ENCODE data around the gene SPTBN1. TPM values are rescaled to one million over a fixed set of nuclear protein-coding genes. Genes with fewer than 3 reads are reported as not detected.

Gene SPTBN1
- total and polyA plus RNA-seq, 2 donors (not counting 3 experiments of a cell fraction or from before 2014, with no cell fraction given), result 63.3 to 320 TPM

DNA sequence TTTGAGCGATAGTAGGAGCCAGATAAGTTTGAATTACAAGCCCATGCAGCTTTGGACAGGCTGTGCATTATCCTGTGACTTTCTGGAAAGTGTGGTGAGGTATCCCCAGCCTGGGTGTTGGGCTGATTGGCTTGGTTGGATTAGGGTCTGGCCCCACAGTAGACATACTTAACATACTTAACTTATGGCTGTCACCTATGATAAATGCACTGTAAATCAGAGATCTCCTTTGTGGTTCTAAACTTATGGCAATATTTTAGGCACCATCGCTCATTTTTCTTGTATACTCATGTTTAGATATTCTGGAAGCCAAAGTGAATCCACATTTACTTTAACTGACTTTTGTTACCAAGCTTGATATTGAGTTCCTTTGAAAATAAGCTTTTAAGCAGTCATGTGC, 54.8 kb downstream of the SPTBN1 start:
- dilution Hi-C loops (cut with MboI; ENCODE audit: extremely low pct_ligation_motif_present, low sequenced_read_pairs), result no loop called here
- Histone ChIP-seq H3K79me2 (ENCODE audit: control insufficient read depth, insufficient read depth, low read length) (peaks cover 4% of the 10 kb centered on the region), H3K4me2 (ENCODE audit: insufficient read depth, low read length) (no peak overlapping the region), H4K20me1 (replicated peaks; ENCODE audit: control insufficient read depth, extremely low read depth, insufficient read depth, low read length) (peaks cover 4% of the 10 kb centered on the region), H3K27ac (ENCODE audit: insufficient read depth, low read depth, low read length) (no peak overlapping the region), H2AFZ (ENCODE audit: low read depth, low read length) (no peak overlapping the region), H3K9me1 (replicated peaks; ENCODE audit: control insufficient read depth, extremely low read depth, insufficient read depth, low read length) (no peaks in the 10 kb centered on the region), H3K4me3 (replicated peaks in 1 of 3; ENCODE audit: insufficient read depth in 1 of 3, low read depth in 1 of 3, low read length in 3 of 3) (no peak overlapping the region), H3K36me3 (ENCODE audit: control insufficient read depth in 2 of 2, extremely low read depth in 1 of 2, insufficient read depth in 2 of 2, low read length in 2 of 2) (no peaks in the 10 kb centered on the region), H3K27me3 (ENCODE audit: control insufficient read depth in 2 of 2, insufficient read depth in 2 of 2, low read length in 2 of 2) (no peaks in the 10 kb centered on the region), H3K9ac (replicated peaks; ENCODE audit: extremely low read depth, insufficient read depth, low read length) (no peak overlapping the region), H3K4me1 (ENCODE audit: control insufficient read depth, extremely low read depth, insufficient read depth, low read length) (no peaks in the 10 kb centered on the region), H3K9me3 (replicated peaks; ENCODE audit: control insufficient read depth, insufficient read depth, low read length) (no peaks in the 10 kb centered on the region)
- intact Hi-C loops (cut with micrococcal nuclease), result no loop called here
- BruUV-seq (replicated peaks), result no TSS peak
- POLR2A ChIA-PET, result no interaction called here
- TF ChIP-seq JUN (IDR thresholded peaks at IDR 0.05; ENCODE audit: borderline replicate concordance, insufficient read depth, insufficient read length, low read depth), result no peak
- TF ChIP-seq, protein P1, sequence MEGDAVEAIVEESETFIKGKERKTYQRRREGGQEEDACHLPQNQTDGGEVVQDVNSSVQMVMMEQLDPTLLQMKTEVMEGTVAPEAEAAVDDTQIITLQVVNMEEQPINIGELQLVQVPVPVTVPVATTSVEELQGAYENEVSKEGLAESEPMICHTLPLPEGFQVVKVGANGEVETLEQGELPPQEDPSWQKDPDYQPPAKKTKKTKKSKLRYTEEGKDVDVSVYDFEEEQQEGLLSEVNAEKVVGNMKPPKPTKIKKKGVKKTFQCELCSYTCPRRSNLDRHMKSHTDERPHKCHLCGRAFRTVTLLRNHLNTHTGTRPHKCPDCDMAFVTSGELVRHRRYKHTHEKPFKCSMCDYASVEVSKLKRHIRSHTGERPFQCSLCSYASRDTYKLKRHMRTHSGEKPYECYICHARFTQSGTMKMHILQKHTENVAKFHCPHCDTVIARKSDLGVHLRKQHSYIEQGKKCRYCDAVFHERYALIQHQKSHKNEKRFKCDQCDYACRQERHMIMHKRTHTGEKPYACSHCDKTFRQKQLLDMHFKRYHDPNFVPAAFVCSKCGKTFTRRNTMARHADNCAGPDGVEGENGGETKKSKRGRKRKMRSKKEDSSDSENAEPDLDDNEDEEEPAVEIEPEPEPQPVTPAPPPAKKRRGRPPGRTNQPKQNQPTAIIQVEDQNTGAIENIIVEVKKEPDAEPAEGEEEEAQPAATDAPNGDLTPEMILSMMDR (IDR thresholded peaks at IDR 0.05; ENCODE audit: extremely low read depth in 1 of 2, insufficient read depth in 1 of 2, low read depth in 1 of 2, low read length in 2 of 2), result no peak
- no peak for TF ChIP-seq MYC (IDR thresholded peaks at IDR 0.05; ENCODE audit: low read depth, low read length)
- no peak for TF ChIP-seq FOS (IDR thresholded peaks at IDR 0.05; ENCODE audit: borderline replicate concordance, insufficient read depth, low read length)
- no peak for TF ChIP-seq POLR2A (IDR thresholded peaks at IDR 0.05; ENCODE audit: low read depth, low read length)
- no peak for TF ChIP-seq EZH2 (IDR thresholded peaks at IDR 0.05; ENCODE audit: borderline replicate concordance, low read depth, low read length, severe bottlenecking)
- TF ChIP-seq POLR2AphosphoS5 (IDR thresholded peaks at IDR 0.05; ENCODE audit: insufficient read depth, low read depth, low read length), result no peak
- TF ChIP-seq, protein P2, sequence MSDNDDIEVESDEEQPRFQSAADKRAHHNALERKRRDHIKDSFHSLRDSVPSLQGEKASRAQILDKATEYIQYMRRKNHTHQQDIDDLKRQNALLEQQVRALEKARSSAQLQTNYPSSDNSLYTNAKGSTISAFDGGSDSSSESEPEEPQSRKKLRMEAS (IDR thresholded peaks at IDR 0.05; ENCODE audit: insufficient read depth, insufficient read length), result no peak
- no peak for TF ChIP-seq GATA2 (IDR thresholded peaks at IDR 0.05; ENCODE audit: insufficient read depth, insufficient read length, low read depth, low read length)
- FAIRE-seq (no peak), DNase-seq (ENCODE audit: low read depth, low spot score) (no peak)
- CTCF ChIA-PET, result interaction anchor here (1.4 kb wide), 2 partner anchors 334 to 404 kb away, joined by 3 to 4 read pairs; no protein-coding TSS in a partner anchor
